A673 (cell line): ENCODE measurements around the gene TNKS1BP1. TPM values are rescaled to one million over a fixed set of nuclear protein-coding genes. Genes with fewer than 3 reads are reported as not detected.

Experiments used
- BruUV-seq: library from RNA; stranded (reverse); fragments of 400-500 nt; replicated peaks from 2 replicates; lab custom pipeline; 2021; lab: Mats Ljungman, UMichigan
- CTCF ChIA-PET: fragments of 300-600 bp; sonication (Branson Sonifier 250); formaldehyde crosslinking; loops from one replicate; lab custom pipeline; 2022; ENCODE audit warnings: antibody characterized with exemption; lab: Charles Lee
- POLR2A ChIA-PET: fragments of 300-600 bp; sonication (Branson Sonifier 250); formaldehyde crosslinking; loops from one replicate; lab custom pipeline; 2022; ENCODE audit warnings: antibody characterized with exemption; ENCODE audit not compliant: low non-redundant PET; lab: Charles Lee
- DNase-seq: peaks from one replicate; pipeline ENCODE4 v3.0.0-alpha.2; 2015; ENCODE audit warnings: low spot score
- H3K27ac ChIP-seq: fragments of 200-600 bp; sonication (generic); 2 replicates; pipeline ENCODE4 v1.5.1; 2016; ENCODE audit warnings: mixed run types, low read depth, mild to moderate bottlenecking, mixed read lengths, antibody characterized with exemption, low read length; ENCODE audit not compliant: poor library complexity, severe bottlenecking
- H3K27me3 ChIP-seq: fragments of 200-600 bp; sonication (generic); replicated peaks from 2 replicates; pipeline ENCODE4 v1.6.1; 2017; ENCODE audit warnings: mixed run types, low read depth, mild to moderate bottlenecking, mixed read lengths, antibody characterized with exemption, low read length; ENCODE audit not compliant: insufficient read depth, poor library complexity
- H3K36me3 ChIP-seq: fragments of 200-600 bp; sonication (generic); 2 replicates; pipeline ENCODE4 v1.6.1; 2016; ENCODE audit warnings: mixed run types, mild to moderate bottlenecking, mixed read lengths, antibody characterized with exemption, low read length; ENCODE audit not compliant: insufficient read depth, poor library complexity, severe bottlenecking
- H3K4me1 ChIP-seq: fragments of 200-600 bp; sonication (generic); 2 replicates; pipeline ENCODE4 v1.6.1; 2017; ENCODE audit warnings: mixed run types, mild to moderate bottlenecking, mixed read lengths, antibody characterized with exemption, low read length; ENCODE audit not compliant: insufficient read depth, poor library complexity, severe bottlenecking
- H3K4me3 ChIP-seq: fragments of 200-600 bp; sonication (generic); 2 replicates; pipeline ENCODE4 v1.5.1; 2016; ENCODE audit warnings: low read depth, mixed run types, mild to moderate bottlenecking, mixed read lengths, low read length; ENCODE audit not compliant: poor library complexity, severe bottlenecking
- H3K9me3 ChIP-seq: fragments of 200-600 bp; sonication (generic); 2 replicates; pipeline ENCODE4 v1.6.1; 2016; ENCODE audit warnings: mixed run types, low read depth, mild to moderate bottlenecking, mixed read lengths, antibody characterized with exemption, low read length; ENCODE audit not compliant: poor library complexity, severe bottlenecking
- EZH2 ChIP-seq: fragments of 200-600 bp; sonication (generic); IDR thresholded peaks from 2 replicates; pipeline ENCODE4 v1.6.1; 2017; ENCODE audit warnings: borderline replicate concordance, low read depth, mild to moderate bottlenecking, mixed read lengths, antibody characterized with exemption, low read length; ENCODE audit not compliant: poor library complexity, severe bottlenecking
- intact Hi-C: fragments of 100-400 bp; cut with micrococcal nuclease; formaldehyde crosslinking; loops from one replicate; pipeline ENCODE4 v1.10.0; 2022; ENCODE audit not compliant: unreplicated experiment
- total RNA-seq: library from RNA; stranded (reverse); gene quantifications from 2 replicates; pipeline ENCODE4 v1.2.3, GENCODE V29; 2021
- TF ChIP-seq, protein P1 (sequence below): fragments of 300-800, 200-600 bp; sonication (generic); conservative IDR thresholded peaks from 2 replicates; pipeline ENCODE4 v1.5.1; 2017; ENCODE audit warnings: low read depth, mild to moderate bottlenecking, antibody characterized with exemption, low read length, moderate library complexity, mixed read lengths

Gene TNKS1BP1
- total RNA-seq, 1 experiment from 2014 or later: 80.4 TPM

GRCh38 chr11:57307666-57308270 lies 17.0 kb downstream of the TNKS1BP1 start:
- POLR2A ChIA-PET: no interaction called here
- TF ChIP-seq, protein P1, sequence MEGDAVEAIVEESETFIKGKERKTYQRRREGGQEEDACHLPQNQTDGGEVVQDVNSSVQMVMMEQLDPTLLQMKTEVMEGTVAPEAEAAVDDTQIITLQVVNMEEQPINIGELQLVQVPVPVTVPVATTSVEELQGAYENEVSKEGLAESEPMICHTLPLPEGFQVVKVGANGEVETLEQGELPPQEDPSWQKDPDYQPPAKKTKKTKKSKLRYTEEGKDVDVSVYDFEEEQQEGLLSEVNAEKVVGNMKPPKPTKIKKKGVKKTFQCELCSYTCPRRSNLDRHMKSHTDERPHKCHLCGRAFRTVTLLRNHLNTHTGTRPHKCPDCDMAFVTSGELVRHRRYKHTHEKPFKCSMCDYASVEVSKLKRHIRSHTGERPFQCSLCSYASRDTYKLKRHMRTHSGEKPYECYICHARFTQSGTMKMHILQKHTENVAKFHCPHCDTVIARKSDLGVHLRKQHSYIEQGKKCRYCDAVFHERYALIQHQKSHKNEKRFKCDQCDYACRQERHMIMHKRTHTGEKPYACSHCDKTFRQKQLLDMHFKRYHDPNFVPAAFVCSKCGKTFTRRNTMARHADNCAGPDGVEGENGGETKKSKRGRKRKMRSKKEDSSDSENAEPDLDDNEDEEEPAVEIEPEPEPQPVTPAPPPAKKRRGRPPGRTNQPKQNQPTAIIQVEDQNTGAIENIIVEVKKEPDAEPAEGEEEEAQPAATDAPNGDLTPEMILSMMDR: no peak
- no peak for TF ChIP-seq EZH2
- no TSS peak for BruUV-seq

DNA sequence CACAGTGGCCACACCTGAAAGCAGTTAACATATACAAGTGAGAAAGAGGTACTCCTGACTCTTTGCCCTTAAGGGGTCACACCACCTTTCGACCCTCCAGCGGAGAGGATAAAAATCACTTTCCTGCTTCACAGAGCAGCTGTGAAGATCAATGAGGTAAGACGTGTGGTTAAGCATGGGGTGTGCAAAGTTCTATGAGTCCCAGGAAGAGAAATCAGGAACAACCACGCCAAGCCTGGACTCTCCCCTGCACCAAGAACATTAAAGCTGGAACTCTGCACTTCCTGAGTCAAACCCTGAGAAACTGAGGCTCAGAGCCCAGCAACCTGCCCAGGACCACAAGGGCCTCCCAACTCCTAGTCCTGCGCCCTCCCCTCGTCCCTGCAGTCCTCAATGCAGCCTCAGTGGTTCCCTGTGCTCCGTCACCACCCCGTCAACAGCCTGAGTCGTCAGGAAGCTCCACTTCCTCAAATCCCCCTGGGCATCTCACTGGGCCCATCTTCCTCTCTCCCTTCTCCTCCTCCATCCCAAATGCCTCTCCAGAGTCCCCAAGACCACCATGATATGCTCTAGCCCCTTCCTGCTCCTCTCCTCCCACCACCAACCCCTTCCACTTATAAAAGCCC lies 17.7 kb downstream of the TNKS1BP1 start:
- Histone ChIP-seq H3K27me3 (no peaks in the 10 kb centered on the region), H3K9me3 (no peaks in the 10 kb centered on the region), H3K4me1 (peaks cover 15% of the 10 kb centered on the region), H3K27ac (no peak overlapping the region), H3K4me3 (no peak overlapping the region), H3K36me3 (peaks cover 37% of the 10 kb centered on the region)
- no TSS peak for BruUV-seq
- no peak for DNase-seq
- TF ChIP-seq, protein P1: no peak
- TF ChIP-seq EZH2: no peak
- ChIA-PET CTCF (no interaction called here), POLR2A (no interaction called here)
- intact Hi-C loops: no loop called here

More at GRCh38 chr11:57307666-57308270, 17.0 kb downstream of the TNKS1BP1 start:
- Histone ChIP-seq H3K4me1 (peaks cover 15% of the 10 kb centered on the region), H3K27ac (no peak overlapping the region), H3K36me3 (peaks cover 36% of the 10 kb centered on the region), H3K9me3 (no peaks in the 10 kb centered on the region), H3K27me3 (no peaks in the 10 kb centered on the region), H3K4me3 (no peak overlapping the region)
- intact Hi-C loops: no loop called here
- CTCF ChIA-PET: no interaction called here
- DNase-seq: no peak

DNA sequence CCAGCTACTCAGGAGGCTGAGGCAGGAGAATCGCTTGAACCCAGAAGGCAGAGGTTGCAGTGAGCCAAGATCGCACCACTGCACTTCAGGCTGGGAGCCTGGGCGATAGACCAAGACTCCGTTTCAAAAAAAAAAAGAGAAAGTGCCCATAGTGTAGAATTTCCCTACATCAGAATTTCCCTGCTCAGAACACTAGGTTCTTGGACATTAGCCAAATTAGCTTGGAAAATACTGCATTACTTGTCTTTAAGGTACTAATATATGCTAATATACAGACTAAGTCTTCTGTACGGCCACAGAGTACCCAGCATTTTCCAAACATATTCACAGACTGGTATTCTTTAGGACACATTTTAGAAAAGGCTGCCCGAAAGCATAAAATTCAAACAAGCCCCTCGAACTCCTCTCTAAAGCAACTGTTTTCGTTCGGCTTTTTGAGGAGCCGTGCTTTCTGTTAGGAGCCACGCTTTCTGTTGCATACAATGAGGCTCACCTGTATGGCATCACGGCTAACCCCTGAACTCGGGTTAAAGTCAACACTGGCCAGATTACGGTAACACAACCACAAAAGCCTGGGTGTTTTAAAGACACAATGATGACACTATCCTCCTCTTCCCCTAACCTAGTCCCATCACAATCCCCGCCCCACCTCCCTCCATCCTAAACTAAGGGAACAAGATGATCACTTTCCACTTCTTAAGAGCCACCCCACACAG lies 18.4 kb downstream of the TNKS1BP1 start:
- Histone ChIP-seq H3K36me3 (peaks cover 44% of the 10 kb centered on the region), H3K4me1 (peaks cover 8% of the 10 kb centered on the region)

More for the DNA sequence above, 18.4 kb downstream of the TNKS1BP1 start:
- DNase-seq: no peak
- Histone ChIP-seq H3K27ac (no peak overlapping the region), H3K9me3 (no peaks in the 10 kb centered on the region), H3K4me3 (no peak overlapping the region), H3K27me3 (no peaks in the 10 kb centered on the region)
- TF ChIP-seq EZH2: no peak
- ChIA-PET POLR2A (no interaction called here), CTCF (no interaction called here)
- no TSS peak for BruUV-seq
- intact Hi-C loops: no loop called here
